Liver (tissue), 3 donors: ENCODE results near the gene PLPP3.
A peak's percentile ranks its signal among the peaks of the same experiment; 100 is the strongest.

Experiments
- ATF3 ChIP-seq: IDR thresholded peaks from 2 replicates; pipeline ENCODE4 v1.6.1; 2016; ENCODE audit warnings: antibody characterized with exemption
- CTCF ChIP-seq: fragments of 150-350 bp; IDR thresholded peaks from 2 replicates; pipeline ENCODE4 v1.5.1; 2017; ENCODE audit warnings: improper control_type of control experiment, low read depth, low read length; ENCODE audit not compliant: missing input control
- GABPA ChIP-seq, 2 donors: IDR thresholded peaks in 1 of 2; conservative IDR thresholded peaks in 1 of 2; 2 replicates each; pipeline ENCODE4 v1.6.1; 2016; ENCODE audit warnings: antibody characterized with exemption in 2 of 2, mild to moderate bottlenecking in 1 of 2, moderate library complexity in 1 of 2
- NR2F2 ChIP-seq: IDR thresholded peaks from 2 replicates; pipeline ENCODE4 v1.6.1; 2016; ENCODE audit warnings: antibody characterized with exemption
- RAD21 ChIP-seq, 2 donors: IDR thresholded peaks; 2 replicates each; pipeline ENCODE4 v1.6.1; 2016; ENCODE audit warnings: antibody characterized with exemption in 2 of 2, mild to moderate bottlenecking in 2 of 2
- REST ChIP-seq: IDR thresholded peaks from 2 replicates; pipeline ENCODE4 v1.6.1; 2016; ENCODE audit warnings: antibody characterized with exemption, mild to moderate bottlenecking
- SP1 ChIP-seq: IDR thresholded peaks from 2 replicates; pipeline ENCODE4 v1.6.1; 2018; ENCODE audit warnings: antibody characterized with exemption, mild to moderate bottlenecking
- TAF1 ChIP-seq: conservative IDR thresholded peaks from 2 replicates; pipeline ENCODE4 v1.6.1; 2016; ENCODE audit warnings: antibody characterized with exemption, mild to moderate bottlenecking
- YY1 ChIP-seq: IDR thresholded peaks from 2 replicates; pipeline ENCODE4 v1.6.1; 2016; ENCODE audit warnings: antibody characterized with exemption, mild to moderate bottlenecking
- donor health status: healthy.
- donor health status: healthy.

- TF ChIP-seq CTCF (no peak), GABPA (IDR thresholded peaks at IDR 0.05 in 1 of 2, conservative IDR thresholded peaks at IDR 0.05 in 1 of 2) (no peak), RAD21 (IDR thresholded peaks at IDR 0.05) (peak in 1 of 2 donors; percentile 24), SP1 (no peak), NR2F2 (peak; percentile 95), REST (no peak), TAF1 (no peak), YY1 (no peak), ATF3 (no peak)
These were observed 73.3 kb downstream of the PLPP3 start for GRCh38 chr1:56505792-56506743.
